Endothelial cell of umbilical vein (primary cell): ENCODE results near the gene BCCIP. TPM values are rescaled to one million over a fixed set of nuclear protein-coding genes. Genes with fewer than 3 reads are reported as not detected.

Source experiments
- BruUV-seq: library from RNA; stranded (reverse); fragments of 400-500 nt; replicated peaks from 2 replicates; lab custom pipeline; 2021; lab: Mats Ljungman, UMichigan
- CTCF ChIA-PET: fragments of 300-600, 350-600 bp; sonication (Branson Sonifier 250); formaldehyde crosslinking; loops from one replicate; lab custom pipeline; 2021; ENCODE audit warnings: antibody characterized with exemption, inconsistent platforms; lab: Charles Lee
- POLR2A ChIA-PET: fragments of 300-600, 350-600 bp; sonication (Branson Sonifier 250); formaldehyde crosslinking; loops from one replicate; lab custom pipeline; 2021; ENCODE audit warnings: antibody characterized with exemption, inconsistent platforms; lab: Charles Lee
- DNase-seq: peaks from one replicate; pipeline ENCODE4 v3.0.0-alpha.2; 2011; ENCODE audit warnings: low read depth, low spot score
- FAIRE-seq: peaks from 2 replicates; lab custom pipeline; 2011; peaks lifted over from hg19 to GRCh38; lab: Jason Lieb, UNC
- H2AFZ ChIP-seq: 2 replicates; pipeline ENCODE4 v1.6.0; 2012; ENCODE audit warnings: low read depth, low read length, control low read depth, inconsistent platforms
- H3K27ac ChIP-seq: 2 replicates; pipeline ENCODE4 v1.5.1; 2011; ENCODE audit warnings: low read depth, mild to moderate bottlenecking, control low read depth, low read length, moderate library complexity; ENCODE audit not compliant: insufficient read depth
- H3K27me3 ChIP-seq, 2 experiments: 2 replicates each; pipeline versions ENCODE4 v1.6.0 to v1.6.1; 2011; ENCODE audit warnings: low read length in 2 of 2, mixed read lengths in 1 of 2; ENCODE audit not compliant: control insufficient read depth in 2 of 2, insufficient read depth in 2 of 2
- H3K36me3 ChIP-seq, 2 experiments: 2 replicates in 1 of 2; 3 replicates in 1 of 2; pipeline ENCODE4 v1.5.1; 2011; ENCODE audit warnings: low read length in 2 of 2, mild to moderate bottlenecking in 1 of 2, moderate library complexity in 1 of 2; ENCODE audit not compliant: control insufficient read depth in 2 of 2, insufficient read depth in 2 of 2; ENCODE audit errors: extremely low read depth in 1 of 2
- H3K4me1 ChIP-seq: 3 replicates; pipeline ENCODE4 v1.5.1; 2011; ENCODE audit warnings: mild to moderate bottlenecking, low read length; ENCODE audit not compliant: control insufficient read depth, insufficient read depth; ENCODE audit errors: extremely low read depth
- H3K4me2 ChIP-seq: 2 replicates; pipeline ENCODE4 v1.6.1; 2011; ENCODE audit warnings: low read length, control low read depth, mixed read lengths; ENCODE audit not compliant: insufficient read depth
- H3K4me3 ChIP-seq, 3 experiments: fragments of 200-600 bp in 1 of 3; sonication (generic), shearing (Covaris generic) in 1 of 3; replicated peaks in 1 of 3; 2 replicates each; pipeline ENCODE4 v1.5.1; 2011 to 2016; ENCODE audit warnings: control low read depth in 3 of 3, low read length in 3 of 3, mild to moderate bottlenecking in 2 of 3, inconsistent platforms in 1 of 3, low read depth in 1 of 3, moderate library complexity in 1 of 3; ENCODE audit not compliant: insufficient read depth in 1 of 3
- H3K79me2 ChIP-seq: 2 replicates; pipeline ENCODE4 v1.6.0; 2012; ENCODE audit warnings: low read length, inconsistent platforms; ENCODE audit not compliant: control insufficient read depth, insufficient read depth
- H3K9ac ChIP-seq: replicated peaks from 2 replicates; pipeline ENCODE3; 2011; ENCODE audit warnings: low read length, control low read depth; ENCODE audit not compliant: insufficient read depth; ENCODE audit errors: extremely low read depth
- H3K9me1 ChIP-seq: replicated peaks from 3 replicates; pipeline ENCODE4 v1.6.0; 2011; ENCODE audit warnings: mild to moderate bottlenecking, low read length; ENCODE audit not compliant: control insufficient read depth, insufficient read depth; ENCODE audit errors: extremely low read depth
- H3K9me3 ChIP-seq: replicated peaks from 2 replicates; pipeline ENCODE4 v1.5.1; 2012; ENCODE audit warnings: low read length, inconsistent platforms; ENCODE audit not compliant: control insufficient read depth, insufficient read depth
- H4K20me1 ChIP-seq: replicated peaks from 2 replicates; pipeline ENCODE3; 2011; ENCODE audit warnings: mild to moderate bottlenecking, low read length; ENCODE audit not compliant: control insufficient read depth, insufficient read depth; ENCODE audit errors: extremely low read depth
- EZH2 ChIP-seq: IDR thresholded peaks from 2 replicates; pipeline ENCODE4 v1.6.1; 2012; ENCODE audit warnings: borderline replicate concordance, low read depth, mild to moderate bottlenecking, moderate library complexity, low read length, inconsistent platforms; ENCODE audit not compliant: severe bottlenecking
- FOS ChIP-seq: IDR thresholded peaks from 2 replicates; pipeline ENCODE4 v1.6.1; 2011; ENCODE audit warnings: mild to moderate bottlenecking, low read length, moderate library complexity, borderline replicate concordance; ENCODE audit not compliant: insufficient read depth
- GATA2 ChIP-seq: IDR thresholded peaks from 2 replicates; pipeline ENCODE4 v1.7.0; 2011; ENCODE audit warnings: low read depth, mild to moderate bottlenecking, moderate library complexity, mixed read lengths, low read length; ENCODE audit not compliant: insufficient read length, insufficient read depth
- JUN ChIP-seq: IDR thresholded peaks from 2 replicates; pipeline ENCODE4 v1.6.1; 2011; ENCODE audit warnings: borderline replicate concordance, low read depth; ENCODE audit not compliant: insufficient read length, insufficient read depth
- MYC ChIP-seq: IDR thresholded peaks from one replicate; pipeline ENCODE4 v1.6.1; 2011; ENCODE audit warnings: mild to moderate bottlenecking, low read depth, low read length
- POLR2A ChIP-seq: IDR thresholded peaks from 2 replicates; pipeline ENCODE4 v1.6.1; 2012; ENCODE audit warnings: low read depth, mild to moderate bottlenecking, control low read depth, low read length
- POLR2AphosphoS5 ChIP-seq: IDR thresholded peaks from 2 replicates; pipeline ENCODE4 v1.6.1; 2012; ENCODE audit warnings: low read depth, mild to moderate bottlenecking, control low read depth, low read length, moderate library complexity; ENCODE audit not compliant: insufficient read depth
- dilution Hi-C: fragments of 300-500 bp; cut with MboI; formaldehyde crosslinking; loops from one replicate; pipeline ENCODE4 v1.15.0; 2019; ENCODE audit warnings: low sequenced_read_pairs; ENCODE audit not compliant: extremely low pct_ligation_motif_present
- intact Hi-C: fragments of 100-400 bp; cut with micrococcal nuclease; formaldehyde crosslinking; loops from one replicate; pipeline ENCODE4 v1.10.0; 2022
- polyA plus RNA-seq, 4 experiments: library from polyadenylated mRNA; depleted of rRNA in 3 of 4; stranded (reverse) in 3 of 4; unstranded in 1 of 4; fragments of >200 nt; gene quantifications; 2 replicates each; pipeline versions ENCODE4 v1.2.1 to v1.2.3, GENCODE V29; 2011 to 2012; ENCODE audit warnings: missing spikeins in 1 of 4
- total RNA-seq: library from RNA; stranded (reverse); gene quantifications from 2 replicates; pipeline ENCODE4 v1.2.3, GENCODE V29; 2021
- TF ChIP-seq, protein P1 (sequence below): IDR thresholded peaks from 2 replicates; pipeline ENCODE4 v1.6.1; 2011; ENCODE audit not compliant: insufficient read depth, insufficient read length
- TF ChIP-seq, protein P2 (sequence below), 2 donors: IDR thresholded peaks; 1 replicate in 1 of 2; 2 replicates in 1 of 2; pipeline ENCODE4 v1.5.1; 2011; ENCODE audit warnings: low read length in 2 of 2, mild to moderate bottlenecking in 2 of 2, moderate library complexity in 2 of 2, control low read depth in 1 of 2, inconsistent platforms in 1 of 2, low read depth in 1 of 2; ENCODE audit not compliant: insufficient read depth in 1 of 2; ENCODE audit errors: extremely low read depth in 1 of 2

Gene BCCIP
- total and polyA plus RNA-seq, 2 donors (not counting 3 experiments of a cell fraction or from before 2014, with no cell fraction given): 14.5 to 73.5 TPM

DNA sequence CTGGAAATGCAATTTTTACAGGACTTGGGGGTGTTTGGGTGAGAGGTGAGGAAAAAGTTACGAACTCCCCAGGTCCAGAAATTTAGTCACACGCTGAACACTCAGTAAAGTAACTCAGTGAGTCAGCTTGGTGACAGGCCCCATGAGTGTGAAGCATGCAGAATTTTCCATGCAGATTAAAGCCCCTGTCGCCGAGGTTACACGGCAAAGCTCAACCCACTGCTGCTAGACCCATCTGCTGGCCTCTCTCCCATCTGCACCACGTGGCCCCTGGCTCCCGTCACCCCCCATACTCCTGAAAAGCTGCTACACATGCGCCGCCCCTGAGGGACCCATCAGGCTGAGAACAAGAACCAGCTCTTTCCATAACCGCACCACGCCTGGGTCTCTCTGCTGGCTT, 40.7 kb upstream of the BCCIP start:
- no peak overlapping the region for H3K27ac ChIP-seq

More for the DNA sequence above, 40.7 kb upstream of the BCCIP start:
- no peaks in the 10 kb centered on the region for H3K27me3 ChIP-seq
- H3K9me1 ChIP-seq: no peaks in the 10 kb centered on the region
- H3K4me3 ChIP-seq: no peak overlapping the region
- ChIA-PET POLR2A (no interaction called here), CTCF (no interaction called here)
- no peak overlapping the region for H2AFZ ChIP-seq
- no peaks in the 10 kb centered on the region for H3K36me3 ChIP-seq
- no peaks in the 10 kb centered on the region for H4K20me1 ChIP-seq
- FAIRE-seq: no peak
- H3K9me3 ChIP-seq: no peaks in the 10 kb centered on the region
- no peaks in the 10 kb centered on the region for H3K79me2 ChIP-seq
- no TSS peak for BruUV-seq
- no peak for TF ChIP-seq GATA2
- no peak for TF ChIP-seq POLR2AphosphoS5
- TF ChIP-seq, protein P1, sequence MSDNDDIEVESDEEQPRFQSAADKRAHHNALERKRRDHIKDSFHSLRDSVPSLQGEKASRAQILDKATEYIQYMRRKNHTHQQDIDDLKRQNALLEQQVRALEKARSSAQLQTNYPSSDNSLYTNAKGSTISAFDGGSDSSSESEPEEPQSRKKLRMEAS: no peak
- TF ChIP-seq, protein P2, sequence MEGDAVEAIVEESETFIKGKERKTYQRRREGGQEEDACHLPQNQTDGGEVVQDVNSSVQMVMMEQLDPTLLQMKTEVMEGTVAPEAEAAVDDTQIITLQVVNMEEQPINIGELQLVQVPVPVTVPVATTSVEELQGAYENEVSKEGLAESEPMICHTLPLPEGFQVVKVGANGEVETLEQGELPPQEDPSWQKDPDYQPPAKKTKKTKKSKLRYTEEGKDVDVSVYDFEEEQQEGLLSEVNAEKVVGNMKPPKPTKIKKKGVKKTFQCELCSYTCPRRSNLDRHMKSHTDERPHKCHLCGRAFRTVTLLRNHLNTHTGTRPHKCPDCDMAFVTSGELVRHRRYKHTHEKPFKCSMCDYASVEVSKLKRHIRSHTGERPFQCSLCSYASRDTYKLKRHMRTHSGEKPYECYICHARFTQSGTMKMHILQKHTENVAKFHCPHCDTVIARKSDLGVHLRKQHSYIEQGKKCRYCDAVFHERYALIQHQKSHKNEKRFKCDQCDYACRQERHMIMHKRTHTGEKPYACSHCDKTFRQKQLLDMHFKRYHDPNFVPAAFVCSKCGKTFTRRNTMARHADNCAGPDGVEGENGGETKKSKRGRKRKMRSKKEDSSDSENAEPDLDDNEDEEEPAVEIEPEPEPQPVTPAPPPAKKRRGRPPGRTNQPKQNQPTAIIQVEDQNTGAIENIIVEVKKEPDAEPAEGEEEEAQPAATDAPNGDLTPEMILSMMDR (IDR thresholded peaks at IDR 0.05; ENCODE audit: extremely low read depth in 1 of 2, insufficient read depth in 1 of 2, low read depth in 1 of 2, low read length in 2 of 2): no peak
- no peak for TF ChIP-seq JUN
- TF ChIP-seq POLR2A: no peak
- TF ChIP-seq EZH2: no peak
- no peak for TF ChIP-seq FOS
- no peak for TF ChIP-seq MYC
- DNase-seq: no peak
- no peak overlapping the region for H3K4me2 ChIP-seq
- no peaks in the 10 kb centered on the region for H3K4me1 ChIP-seq
- H3K9ac ChIP-seq: no peak overlapping the region
- dilution Hi-C loops (no loop called here), intact Hi-C loops (no loop called here)
